HEK293 (cell line): Measurements from ENCODE around the gene ABCB11.

ENCODE experiments used
- CTCF ChIA-PET: fragments of 350-600 bp; formaldehyde crosslinking; extraction: SDS; loops from one replicate; lab custom pipeline; 2021; ENCODE audit warnings: antibody characterized with exemption; lab: Yijun Ruan, JAX
- POLR2A ChIA-PET: fragments of 300-600 bp; formaldehyde crosslinking; extraction: SDS; loops from one replicate; lab custom pipeline; 2020; ENCODE audit warnings: antibody characterized with exemption, inconsistent platforms; lab: Yijun Ruan, JAX
- H3K27ac ChIP-seq: fragments of 200-500 bp; sonication (Bioruptor generic); 2 replicates; pipeline ENCODE4 v1.5.1; 2014; ENCODE audit warnings: low read depth, low read length, control low read depth, inconsistent platforms; ENCODE audit errors: extremely low read depth
- H3K36me3 ChIP-seq, 2 experiments: fragments of 200-500 bp in 1 of 2; sonication (Bioruptor generic) in 1 of 2; 1 replicate in 1 of 2; 2 replicates in 1 of 2; pipeline ENCODE4 v1.5.1; 2014 to 2017; ENCODE audit warnings: inconsistent platforms in 2 of 2, low read length in 2 of 2; ENCODE audit not compliant: control insufficient read depth in 2 of 2, insufficient read depth in 1 of 2
- H3K4me1 ChIP-seq: fragments of 200-500 bp; sonication (Bioruptor generic); 2 replicates; pipeline ENCODE4 v1.5.1; 2014; ENCODE audit warnings: mild to moderate bottlenecking, low read length, inconsistent platforms; ENCODE audit not compliant: control insufficient read depth, insufficient read depth
- H3K4me3 ChIP-seq: 2 replicates; pipeline ENCODE4 v1.5.1; 2011; ENCODE audit warnings: low read depth, mild to moderate bottlenecking, control low read depth, low read length, moderate library complexity
- H3K9me3 ChIP-seq: fragments of 200-500 bp; sonication (Bioruptor generic); 2 replicates; pipeline ENCODE4 v1.5.1; 2014; ENCODE audit warnings: low read depth, low read length, inconsistent platforms; ENCODE audit not compliant: control insufficient read depth, insufficient read depth
- BCL6B ChIP-seq: fragments of 450-650 bp; formaldehyde crosslinking; IDR thresholded peaks from 2 replicates; pipeline ENCODE4 v1.5.1; 2017; ENCODE audit warnings: missing biosample characterization, missing genetic modification characterization
- KLF16 ChIP-seq: fragments of 450-650 bp; formaldehyde crosslinking; IDR thresholded peaks from 2 replicates; pipeline ENCODE4 v1.5.1; 2017; ENCODE audit warnings: missing biosample characterization, missing genetic modification characterization
- PATZ1 ChIP-seq: fragments of 450-650 bp; formaldehyde crosslinking; IDR thresholded peaks from 2 replicates; pipeline ENCODE4 v1.5.1; 2016; ENCODE audit warnings: missing biosample characterization, missing genetic modification characterization
- TSHZ1 ChIP-seq: fragments of 450-650 bp; formaldehyde crosslinking; IDR thresholded peaks from 2 replicates; pipeline ENCODE4 v1.5.1; 2016; ENCODE audit warnings: missing biosample characterization, missing genetic modification characterization, borderline replicate concordance
- ZBTB6 ChIP-seq: fragments of 450-650 bp; formaldehyde crosslinking; IDR thresholded peaks from 2 replicates; pipeline ENCODE4 v1.5.1; 2017; ENCODE audit warnings: missing biosample characterization, missing genetic modification characterization
- ZNF184 ChIP-seq: fragments of 450-650 bp; IDR thresholded peaks from 2 replicates; pipeline ENCODE4 v1.5.1; 2018; ENCODE audit warnings: missing biosample characterization, mild to moderate bottlenecking, missing genetic modification characterization
- ZNF202 ChIP-seq: fragments of 450-650 bp; formaldehyde crosslinking; IDR thresholded peaks from 2 replicates; pipeline ENCODE4 v1.5.1; 2016; ENCODE audit warnings: missing biosample characterization, missing genetic modification characterization, borderline replicate concordance
- ZNF26 ChIP-seq: fragments of 450-650 bp; formaldehyde crosslinking; IDR thresholded peaks from 2 replicates; pipeline ENCODE4 v1.5.1; 2016; ENCODE audit warnings: missing biosample characterization, missing genetic modification characterization
- ZNF335 ChIP-seq: fragments of 450-650 bp; formaldehyde crosslinking; conservative IDR thresholded peaks from 2 replicates; pipeline ENCODE4 v1.5.1; 2016; ENCODE audit warnings: missing biosample characterization, missing genetic modification characterization
- ZNF350 ChIP-seq: fragments of 450-650 bp; formaldehyde crosslinking; IDR thresholded peaks from 2 replicates; pipeline ENCODE4 v1.5.0; 2017; ENCODE audit warnings: missing biosample characterization, mild to moderate bottlenecking, missing genetic modification characterization
- ZNF501 ChIP-seq: fragments of 450-650 bp; formaldehyde crosslinking; IDR thresholded peaks from 2 replicates; pipeline ENCODE4 v1.5.1; 2016; ENCODE audit warnings: missing biosample characterization, missing genetic modification characterization
- ZNF571 ChIP-seq: fragments of 450-650 bp; formaldehyde crosslinking; IDR thresholded peaks from 2 replicates; pipeline ENCODE4 v1.5.0; 2017; ENCODE audit warnings: missing biosample characterization, missing genetic modification characterization
- ZNF610 ChIP-seq: fragments of 450-650 bp; formaldehyde crosslinking; IDR thresholded peaks from 2 replicates; pipeline ENCODE4 v1.5.1; 2016; ENCODE audit warnings: missing biosample characterization, missing genetic modification characterization, borderline replicate concordance
- ZNF626 ChIP-seq: fragments of 450-650 bp; sonication (Bioruptor Pico); formaldehyde crosslinking; IDR thresholded peaks from 2 replicates; pipeline ENCODE4 v1.5.1; 2018; ENCODE audit warnings: missing biosample characterization, missing genetic modification characterization, inconsistent platforms
- ZNF692 ChIP-seq: fragments of 450-650 bp; formaldehyde crosslinking; IDR thresholded peaks from 2 replicates; pipeline ENCODE4 v1.5.1; 2016; ENCODE audit warnings: missing biosample characterization, missing genetic modification characterization

Gene ABCB11

GRCh38 chr2:169049142-169049541, 18.0 kb upstream of the ABCB11 start (continued):
- no peak for TF ChIP-seq BCL6B (tag by site-specific recombination)
- no peak for TF ChIP-seq ZNF184 (tag by site-specific recombination)

GRCh38 chr2:169047256-169048250, 16.4 kb upstream of the ABCB11 start:
- H3K27ac ChIP-seq: no peak overlapping the region
- H3K36me3 ChIP-seq: no peaks in the 10 kb centered on the region
- ChIA-PET POLR2A (no interaction called here), CTCF (no interaction called here)
- TF ChIP-seq ZNF692 (tag by site-specific recombination) (no peak), ZNF350 (no peak), ZNF202 (tag by site-specific recombination) (no peak), ZNF571 (no peak)
- no peak overlapping the region for H3K4me3 ChIP-seq
- no peaks in the 10 kb centered on the region for H3K4me1 ChIP-seq
- no peaks in the 10 kb centered on the region for H3K9me3 ChIP-seq

- Histone ChIP-seq H3K36me3 (no peaks in the 10 kb centered on the region), H3K9me3 (no peaks in the 10 kb centered on the region), H3K4me3 (no peak overlapping the region), H3K27ac (no peak overlapping the region), H3K4me1 (no peaks in the 10 kb centered on the region)
- ChIA-PET POLR2A (no interaction called here), CTCF (interaction anchor here (0.7 kb wide), 1 partner anchor 65 kb away, joined by 3 read pairs; no protein-coding TSS in a partner anchor)
- TF ChIP-seq ZNF501 (tag by site-specific recombination): no peak
- no peak for TF ChIP-seq ZNF626
- TF ChIP-seq TSHZ1: no peak
- no peak for TF ChIP-seq KLF16 (tag by site-specific recombination)
- TF ChIP-seq ZNF335 (tag by site-specific recombination): no peak
- TF ChIP-seq PATZ1 (tag by site-specific recombination): no peak
- TF ChIP-seq ZNF692 (tag by site-specific recombination): no peak
- TF ChIP-seq ZBTB6 (tag by site-specific recombination): no peak
- no peak for TF ChIP-seq ZNF26 (tag by site-specific recombination)
- no peak for TF ChIP-seq ZNF610 (tag by site-specific recombination)
These were observed 15.5 kb upstream of the ABCB11 start for GRCh38 chr2:169046440-169047151.
